GM18909 (cell line): ENCODE data around the gene MIOS.

Experiments
- ATAC-seq: cut with Tn5 transposase; IDR thresholded peaks from one replicate; pipeline ENCODE4 v1.9.1; 2021; ENCODE audit warnings: mild to moderate bottlenecking; ENCODE audit not compliant: unreplicated experiment, poor library complexity

MIOS gene

DNA sequence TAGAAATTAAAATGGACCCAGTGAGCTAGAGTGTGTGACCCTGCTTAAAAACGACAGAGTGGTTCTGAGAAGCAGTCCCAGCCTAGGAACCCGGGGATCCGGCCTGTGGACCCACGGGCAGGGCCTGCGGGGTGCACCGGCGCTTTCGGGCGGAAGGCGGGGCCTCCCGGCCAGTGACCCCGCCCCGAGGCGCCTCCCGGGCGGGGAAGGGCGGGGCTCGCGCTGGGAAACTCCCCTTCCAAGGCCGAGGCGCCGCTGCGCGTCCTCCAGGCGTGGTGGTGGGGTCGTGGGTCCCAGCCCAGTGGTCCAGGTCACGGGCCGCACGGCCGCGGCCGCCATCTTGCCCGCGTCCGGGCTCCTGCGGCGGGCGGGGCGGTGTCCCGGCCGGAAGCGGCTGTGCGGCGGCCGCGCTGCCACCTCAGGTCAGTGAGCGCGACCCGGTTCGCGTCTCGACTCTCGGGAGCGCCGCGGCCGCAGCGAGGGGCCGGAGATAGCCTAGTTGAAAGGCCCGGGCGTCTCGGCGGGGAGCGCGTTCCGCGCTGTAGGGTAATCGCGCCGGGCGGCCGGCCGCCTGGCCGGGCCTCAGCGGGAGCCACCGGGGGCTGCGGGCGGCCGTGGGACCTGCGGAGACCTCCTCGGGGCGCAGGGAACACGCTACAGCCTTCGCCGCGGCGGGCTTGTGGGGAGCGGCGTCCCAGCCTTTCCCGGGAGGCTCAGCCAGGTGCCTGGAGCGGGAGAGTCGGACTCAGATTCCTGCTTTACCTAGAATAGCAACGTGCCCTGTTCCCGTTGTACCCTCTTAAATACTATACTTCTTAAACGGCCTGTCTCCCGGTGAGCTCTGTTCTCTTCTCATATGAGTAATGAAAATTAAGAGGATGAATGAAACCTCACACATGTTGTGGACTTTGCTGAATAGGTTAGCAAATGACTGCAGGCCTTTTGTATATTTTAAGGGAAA is at the start of gene MIOS:
MIOS (plus strand) TSS at position 234 of the 961 bp plus-strand sequence. CDS start 5,592 bp downstream, outside the sequence.
- peak; percentile 82 for ATAC-seq

DNA sequence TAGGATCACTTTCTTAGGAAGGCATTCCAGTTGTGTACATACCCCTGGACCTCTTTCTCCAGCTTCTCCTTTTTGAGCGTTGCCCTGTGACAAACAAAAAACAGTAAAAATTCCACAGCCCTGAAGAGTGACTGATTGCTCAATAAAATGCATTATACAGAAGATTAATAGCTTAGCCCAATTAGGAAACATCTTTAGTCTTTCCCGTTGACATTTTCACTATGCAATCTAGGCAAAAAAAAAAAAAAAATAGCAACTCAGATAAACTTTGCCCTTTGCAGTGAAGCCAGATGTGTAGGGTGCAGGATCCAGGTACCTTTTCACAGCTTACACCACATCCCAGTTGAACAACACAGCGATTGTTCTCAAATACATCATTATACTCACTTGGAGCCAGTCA is 48.9 kb upstream of the MIOS start:
- no peak for ATAC-seq

DNA sequence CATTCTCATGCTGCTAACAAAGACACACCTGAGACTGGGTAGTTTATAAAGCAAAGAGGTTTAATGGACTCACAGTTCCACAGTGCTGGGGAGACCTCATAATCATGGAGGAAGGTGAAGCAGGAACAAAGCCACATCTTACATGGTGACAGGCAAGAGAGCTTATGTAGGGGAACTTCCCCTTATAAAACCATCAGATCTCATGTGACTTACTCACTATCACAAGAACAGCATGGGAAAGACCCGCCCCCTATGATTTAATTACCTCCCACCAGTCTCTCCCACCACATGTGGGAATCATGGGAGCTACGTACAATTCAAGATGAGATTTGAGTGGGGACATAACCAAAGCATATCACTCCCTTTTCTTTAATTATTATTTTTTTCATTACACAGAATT is 47.6 kb upstream of the MIOS start:
- no peak for ATAC-seq

DNA sequence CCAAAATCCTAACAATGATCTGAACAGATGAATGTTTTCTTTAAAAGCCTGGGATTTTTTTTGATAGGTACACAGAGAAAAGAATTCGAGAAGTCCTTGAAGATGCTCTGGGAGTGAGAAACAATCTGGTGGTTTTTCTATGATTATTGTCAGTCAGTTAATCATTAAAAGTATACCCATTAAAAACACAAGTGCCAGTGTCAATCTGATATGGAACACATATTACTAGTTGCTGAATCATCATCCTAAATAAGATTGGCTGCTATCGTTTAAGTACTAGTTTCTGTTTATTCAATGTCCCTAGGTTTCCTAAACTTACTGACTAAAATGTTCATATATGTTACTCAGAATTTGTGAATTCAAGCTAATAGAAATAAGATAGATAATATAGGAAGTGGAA is 47.2 kb upstream of the MIOS start:
- ATAC-seq, result no peak

DNA sequence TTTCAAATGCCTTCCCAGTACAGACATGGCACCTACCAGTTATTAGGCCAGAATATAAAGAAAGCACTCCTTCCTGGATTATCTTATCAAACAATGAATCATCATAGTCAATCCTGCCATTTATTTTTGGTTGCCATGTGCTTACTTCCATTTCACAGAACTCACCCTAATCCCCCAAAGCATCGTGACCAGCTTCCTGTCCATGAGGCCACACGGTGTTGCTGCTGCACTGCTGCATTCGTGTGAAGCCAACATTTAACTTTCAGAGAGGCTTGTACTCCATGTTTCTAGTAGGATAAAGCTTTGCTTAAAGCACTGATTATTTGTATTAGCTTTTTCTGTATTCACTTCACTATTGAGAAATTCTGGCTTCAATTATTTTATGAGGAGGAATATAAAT is 45.4 kb upstream of the MIOS start:
- ATAC-seq, result no peak

DNA sequence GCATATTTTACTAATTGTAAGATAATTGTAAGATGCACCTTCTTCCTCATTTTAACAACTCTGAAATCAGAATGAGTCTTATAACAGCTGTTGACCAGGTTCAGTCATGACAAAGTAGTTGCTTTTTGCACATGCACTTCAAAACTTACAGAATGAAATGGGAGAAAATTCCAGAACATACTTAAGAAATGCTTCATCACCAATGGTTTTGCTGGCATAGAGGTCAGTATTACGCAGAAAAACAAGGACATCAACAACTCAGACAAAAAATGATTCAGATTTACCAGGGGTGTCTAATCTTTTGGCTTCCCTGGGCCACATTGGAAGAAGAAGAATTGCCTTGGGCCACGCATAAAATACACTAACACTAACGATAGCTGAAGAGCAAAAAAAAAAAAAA is 44.3 kb upstream of the MIOS start:
- no peak for ATAC-seq

DNA sequence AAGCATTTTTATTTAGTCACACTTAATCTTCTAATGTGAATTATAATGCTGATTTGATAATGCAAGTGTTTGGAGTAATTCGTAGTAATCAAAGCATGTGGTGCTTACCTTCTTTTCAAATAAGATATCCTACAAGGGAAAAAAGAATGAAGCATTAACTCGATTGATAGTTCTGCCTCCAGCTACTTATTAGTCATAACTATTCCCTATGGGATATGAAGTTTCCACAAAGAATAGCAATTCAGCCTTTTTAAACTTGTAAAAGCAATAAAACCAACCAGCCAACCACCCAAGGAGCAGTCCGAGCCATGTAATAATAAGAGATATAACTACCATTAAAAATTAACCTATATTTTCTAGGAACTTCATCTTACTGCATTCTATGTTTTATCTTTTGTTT is 42.6 kb upstream of the MIOS start:
- no peak for ATAC-seq

DNA sequence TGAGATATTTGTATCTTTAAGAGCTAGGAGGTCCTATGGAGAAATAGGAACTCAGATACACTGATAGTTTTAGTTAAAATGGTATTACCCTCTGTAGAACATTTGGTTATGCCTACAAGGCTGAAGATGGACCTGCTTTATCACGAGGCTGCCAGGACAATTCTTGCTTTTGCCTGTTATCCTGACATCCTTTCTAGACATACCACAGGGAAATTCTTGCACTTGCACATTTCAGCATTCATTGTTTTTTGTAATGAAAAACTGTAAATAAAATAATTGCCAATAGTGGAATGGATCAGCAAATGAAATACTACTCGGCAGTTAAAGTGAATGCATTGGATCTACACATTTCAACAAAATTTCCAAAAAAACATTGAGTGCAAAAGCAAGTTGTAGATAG is 40.7 kb upstream of the MIOS start:
- no peak for ATAC-seq

DNA sequence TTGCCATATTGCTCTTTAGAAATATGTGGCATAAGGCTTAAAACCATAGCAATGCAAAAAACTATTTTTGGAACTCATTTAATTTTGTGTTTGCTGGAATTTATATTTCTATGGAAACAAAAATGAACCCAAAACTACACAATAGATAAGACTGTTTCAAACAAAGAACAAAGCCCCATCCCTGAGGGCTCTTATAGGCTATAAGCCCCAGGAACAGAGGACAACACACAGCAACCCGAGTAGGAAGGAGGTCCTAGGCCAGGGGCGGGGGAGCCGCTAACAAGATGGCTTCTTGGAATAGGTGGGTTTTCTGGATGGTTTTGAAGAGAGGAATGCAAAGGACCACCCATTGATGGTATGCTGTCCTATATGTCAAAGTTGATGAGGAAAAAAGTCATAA is 39.6 kb upstream of the MIOS start:
- no peak for ATAC-seq

DNA sequence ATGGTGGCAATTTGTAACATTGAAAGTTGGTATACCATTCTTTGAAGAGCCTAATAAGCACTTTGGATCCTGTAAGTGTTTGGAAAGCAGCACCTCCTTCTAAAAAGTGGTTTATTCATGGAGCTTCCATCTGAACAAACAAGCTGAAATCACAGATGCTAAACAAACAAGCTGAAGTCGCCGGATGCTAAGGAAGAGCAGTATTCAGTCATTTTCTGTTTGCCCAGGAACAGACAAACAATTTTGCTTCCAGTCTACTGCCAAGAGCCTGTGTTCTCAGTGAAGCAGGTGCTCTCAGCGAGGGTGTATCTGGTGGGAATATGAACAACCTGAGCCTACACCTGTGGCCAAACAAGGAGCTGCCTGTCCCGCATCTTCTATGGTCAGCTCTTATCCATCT is 37.4 kb upstream of the MIOS start:
- no peak for ATAC-seq

DNA sequence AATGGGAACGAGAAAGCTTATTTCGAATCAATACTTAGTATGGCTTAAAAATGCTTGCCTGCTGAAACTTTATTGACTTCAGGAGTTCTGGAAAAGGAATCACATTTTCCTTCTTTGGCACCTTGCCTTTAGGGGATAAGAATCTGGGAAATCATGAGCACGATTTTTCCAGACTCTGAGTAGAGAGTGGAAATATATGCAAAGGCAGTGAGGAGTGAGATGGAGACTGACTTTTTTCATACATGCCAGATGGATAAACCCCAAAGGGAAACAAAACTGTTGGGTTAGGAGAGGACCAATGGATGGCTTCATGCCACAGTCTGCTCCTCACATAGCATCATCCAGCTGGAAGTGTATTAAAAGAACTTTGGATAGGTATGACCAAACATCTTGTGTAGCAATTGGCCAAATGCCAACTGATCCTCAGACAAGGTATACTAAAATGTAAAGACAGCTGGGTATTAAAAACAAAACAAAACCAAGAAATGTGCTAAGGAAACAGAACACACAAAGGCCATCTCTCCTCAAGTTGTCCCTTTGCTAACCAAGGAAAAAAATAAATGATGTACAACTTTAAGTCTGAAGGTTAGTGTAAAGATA is 32.8 kb upstream of the MIOS start:
- ATAC-seq, result no peak

DNA sequence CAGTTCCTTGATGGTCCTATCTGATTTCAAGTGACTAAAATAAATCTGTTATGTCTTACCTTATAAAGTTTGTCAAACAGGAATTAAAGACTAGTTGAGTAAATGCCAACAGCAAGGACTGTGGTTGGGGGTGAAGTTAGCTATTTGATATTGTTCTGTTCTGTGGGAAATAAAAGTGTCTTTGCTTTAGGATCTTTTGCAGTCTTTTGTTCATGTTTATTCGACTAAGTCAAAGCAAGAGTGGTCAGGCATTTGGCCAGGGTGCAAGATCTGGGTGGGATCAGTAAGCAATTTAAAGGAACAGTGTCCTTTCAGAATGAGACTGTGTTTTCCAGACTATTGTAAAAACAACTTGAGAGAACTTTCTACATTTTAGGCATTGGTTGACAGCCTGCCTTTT is 31.0 kb upstream of the MIOS start, which contains the start of gene COL28A1:
COL28A1 (minus strand) TSS at position 183 of the 400 bp plus-strand sequence. CDS start 2,998 bp downstream, outside the sequence.
- ATAC-seq, result no peak

DNA sequence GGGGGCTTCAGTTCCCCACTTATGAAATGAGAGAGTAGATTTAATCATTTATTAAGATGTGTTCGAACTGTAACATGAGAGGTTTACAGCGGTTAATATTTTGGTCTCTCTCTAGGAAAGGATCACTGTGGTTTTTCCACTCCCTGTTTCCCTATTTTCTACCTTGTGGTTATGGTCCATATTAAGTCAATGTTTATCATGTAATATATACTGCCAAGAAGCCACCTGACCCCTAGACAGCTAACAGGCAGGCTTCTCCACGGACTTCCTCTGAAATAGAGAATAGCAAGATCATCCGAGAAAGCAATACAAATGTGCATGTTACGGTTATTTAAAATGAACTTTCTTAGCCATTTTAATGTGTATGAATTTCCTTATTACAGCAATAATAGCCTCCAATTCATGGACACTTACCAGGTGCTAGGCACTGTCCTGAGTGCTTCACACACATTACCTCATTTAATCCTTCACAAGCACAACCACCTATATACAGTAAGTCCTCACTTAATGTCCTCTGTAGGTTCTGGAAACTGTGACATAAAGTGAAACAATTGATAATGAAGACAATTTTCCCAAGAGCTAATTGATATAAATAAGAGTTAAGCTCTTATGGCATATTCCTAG is 30.2 kb upstream of the MIOS start:
- no peak for ATAC-seq

DNA sequence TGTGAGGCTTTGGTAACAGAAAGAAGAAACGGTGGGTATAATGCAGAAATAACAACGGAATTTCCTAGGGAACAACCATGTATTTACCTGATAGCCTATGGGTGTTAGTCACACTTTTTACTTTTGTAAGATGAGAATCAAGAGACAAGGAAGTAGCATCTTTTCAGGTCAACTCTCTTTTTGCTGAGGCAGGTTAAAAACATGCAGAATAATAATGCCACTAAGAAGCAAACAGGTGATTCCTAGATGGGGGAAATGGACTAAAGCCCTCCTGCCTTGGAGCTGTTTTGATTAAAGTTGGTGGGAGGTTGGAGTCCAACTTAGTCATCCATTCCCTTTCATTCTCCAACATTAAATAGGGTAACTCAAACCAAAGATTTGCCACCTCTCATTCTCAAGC is 29.0 kb upstream of the MIOS start:
- no peak for ATAC-seq

DNA sequence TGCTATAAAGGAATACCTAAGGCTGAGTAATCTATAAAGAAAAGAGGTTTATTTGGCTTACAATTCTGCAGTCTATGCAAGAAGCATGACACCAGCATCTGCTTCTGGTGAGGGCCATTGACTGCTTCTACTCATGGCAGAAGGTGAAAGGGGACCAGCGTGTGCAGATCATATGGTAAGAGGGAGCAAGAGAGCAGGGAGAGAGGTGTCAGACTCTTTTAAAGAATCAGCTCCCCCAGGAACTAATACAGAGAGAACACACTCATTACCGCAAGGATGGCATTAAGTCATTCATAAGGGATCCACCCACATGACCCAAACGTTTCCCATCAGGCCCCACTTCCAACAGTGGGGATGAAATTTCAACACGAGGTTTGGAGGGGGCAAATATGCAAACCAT is 27.5 kb upstream of the MIOS start:
- ATAC-seq, result no peak

DNA sequence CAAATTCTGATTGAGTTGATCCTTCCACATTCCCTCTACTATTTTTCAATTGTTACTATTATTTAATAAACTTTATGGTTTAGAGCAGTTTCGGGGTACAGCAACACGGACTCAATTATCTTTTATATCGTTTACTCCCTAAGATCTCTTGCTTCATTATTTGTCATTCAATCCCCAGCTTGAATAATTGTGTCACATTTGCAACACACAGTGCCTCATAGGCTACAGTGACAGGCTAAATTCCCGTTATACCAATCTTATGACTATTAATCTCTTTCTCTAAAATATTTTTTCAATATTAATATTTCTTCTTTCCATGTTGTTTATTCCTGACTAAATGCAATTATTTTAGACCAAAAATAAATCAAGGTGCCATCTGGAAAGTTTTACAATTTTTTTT is 27.0 kb upstream of the MIOS start:
- no peak for ATAC-seq

DNA sequence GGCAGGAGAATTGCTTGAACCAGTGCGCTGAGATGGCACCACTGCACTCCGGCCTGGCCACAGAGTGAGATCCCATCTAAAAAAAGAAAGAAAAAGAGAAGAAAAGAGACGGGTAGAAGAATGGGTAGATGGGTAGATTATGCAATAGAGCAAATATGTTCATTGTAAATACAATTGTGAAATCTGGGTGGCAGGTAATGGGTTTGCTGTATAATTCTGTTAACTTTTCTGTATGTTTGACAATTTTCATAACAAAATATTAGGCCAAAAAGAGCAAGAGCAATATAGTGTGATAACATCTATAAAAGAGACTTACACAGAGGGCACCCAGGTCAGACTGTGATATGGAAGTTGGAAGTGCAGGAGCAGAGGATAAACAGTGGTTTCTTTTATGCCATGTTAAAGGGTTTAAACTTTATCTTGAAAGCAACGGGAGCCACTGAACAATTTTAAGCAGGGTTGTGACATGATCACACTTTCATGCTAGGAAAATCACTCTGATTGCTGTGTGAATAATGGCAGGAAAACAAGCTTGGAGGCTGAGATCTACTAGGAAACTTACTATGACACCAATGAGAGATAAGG is 24.3 kb upstream of the MIOS start:
- ATAC-seq, result no peak

DNA sequence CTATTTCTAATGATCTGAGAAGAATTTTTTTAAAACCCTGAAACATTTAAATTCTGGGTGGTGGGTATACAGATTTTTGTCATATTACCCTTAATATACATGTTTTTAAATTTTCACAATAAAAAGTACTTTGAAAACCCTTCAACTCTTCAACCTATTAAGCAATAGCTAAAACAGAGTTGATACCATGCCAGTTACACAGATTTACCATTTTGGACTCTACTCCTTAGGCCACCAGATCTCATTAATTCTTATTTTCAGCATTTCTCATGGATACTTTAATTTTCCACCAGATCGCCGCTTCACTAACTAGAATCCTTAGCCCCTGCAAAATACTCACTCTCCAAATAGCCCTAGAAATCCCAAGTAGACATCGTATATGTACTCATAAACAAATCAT is 18.3 kb upstream of the MIOS start:
- no peak for ATAC-seq

DNA sequence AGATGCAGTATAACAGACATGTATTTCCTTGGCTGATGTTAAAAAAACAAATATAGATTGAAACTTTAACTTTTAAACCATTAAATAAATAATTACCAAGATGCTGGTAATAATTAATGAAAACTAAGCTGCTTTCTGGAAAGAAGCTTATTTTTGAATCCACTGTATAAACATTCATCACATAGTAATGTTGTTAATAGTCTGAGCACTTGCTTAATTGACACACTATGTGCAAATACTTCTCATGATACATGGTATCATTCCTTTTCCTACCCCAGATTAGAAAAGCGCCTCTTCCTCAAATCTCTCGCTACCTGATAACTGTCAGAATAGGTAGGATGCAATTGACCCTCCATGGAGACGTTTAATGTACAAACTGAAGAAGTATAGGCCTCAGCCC is 16.0 kb upstream of the MIOS start:
- no peak for ATAC-seq

DNA sequence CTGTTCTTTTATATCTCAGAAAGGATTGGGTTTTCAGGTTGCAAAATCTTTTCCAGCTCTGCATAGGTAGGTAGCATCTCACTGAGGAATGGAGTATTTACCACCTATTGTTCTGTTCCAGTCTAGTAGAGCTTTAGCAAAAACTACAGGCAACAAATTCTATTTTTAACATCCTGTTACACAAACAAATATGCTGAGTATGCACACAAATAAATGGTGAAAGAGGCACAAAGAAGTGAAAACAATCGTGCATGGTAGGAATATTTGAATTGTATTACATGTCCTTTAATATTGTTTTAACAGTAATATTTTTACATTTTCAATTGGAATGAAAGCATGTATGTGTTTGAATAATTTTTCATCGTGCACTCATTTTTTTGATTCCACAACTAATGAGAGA is 14.5 kb upstream of the MIOS start:
- ATAC-seq, result no peak

DNA sequence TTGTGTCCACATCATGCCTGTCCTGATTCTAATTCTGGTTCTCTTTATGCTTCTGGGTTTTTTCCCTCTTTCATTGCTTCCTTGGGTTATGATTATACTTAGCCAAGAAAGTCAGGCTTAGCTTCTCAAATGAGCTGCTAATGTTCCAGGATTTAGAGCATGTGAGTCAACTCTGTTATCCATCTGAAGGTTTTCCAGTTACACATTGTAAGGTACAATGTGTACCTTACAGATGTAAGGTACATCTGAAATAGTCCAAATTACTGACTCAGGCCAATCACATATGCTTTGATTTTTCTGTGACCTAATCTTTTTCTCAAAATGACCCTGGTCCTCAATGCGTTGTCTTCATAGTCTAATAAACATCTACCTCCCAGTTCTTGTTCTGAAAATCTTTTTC is 13.3 kb upstream of the MIOS start:
- no peak for ATAC-seq
